ENCODE data around the gene KRT76.

KRT76 gene

DNA sequence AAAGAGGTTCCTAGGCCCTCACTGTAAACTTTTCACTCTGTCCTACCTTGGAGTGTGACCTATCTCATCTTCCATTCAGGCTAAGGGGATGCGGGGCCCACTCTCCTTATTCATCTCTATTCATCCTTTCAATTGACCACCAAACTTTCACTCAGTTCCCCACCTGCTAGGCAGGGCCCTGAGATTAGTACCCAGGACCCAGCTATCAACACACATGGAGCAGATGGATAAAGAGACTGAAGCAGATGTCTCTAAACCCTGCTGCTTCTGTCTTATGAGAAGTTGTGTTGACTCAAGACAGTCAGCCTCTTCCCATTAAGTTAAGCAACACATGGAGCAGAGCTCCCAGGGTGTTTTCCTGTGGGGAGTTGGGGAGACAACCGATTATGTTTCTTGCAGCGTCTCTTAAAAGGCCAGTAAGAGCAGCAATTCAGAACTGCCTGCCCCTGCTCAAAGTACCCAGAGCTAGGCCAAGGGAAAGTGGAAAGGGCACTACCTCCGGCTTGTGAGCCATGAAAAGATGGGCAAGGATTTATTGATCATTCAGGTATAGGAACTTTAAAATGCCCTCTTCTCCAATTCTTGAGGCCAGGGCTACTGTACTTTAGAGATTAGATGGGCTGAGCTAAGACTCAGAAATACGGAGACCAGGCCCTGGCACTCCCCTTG, 10.7 kb downstream of the KRT76 start:
- TF ChIP-seq, protein P1, sequence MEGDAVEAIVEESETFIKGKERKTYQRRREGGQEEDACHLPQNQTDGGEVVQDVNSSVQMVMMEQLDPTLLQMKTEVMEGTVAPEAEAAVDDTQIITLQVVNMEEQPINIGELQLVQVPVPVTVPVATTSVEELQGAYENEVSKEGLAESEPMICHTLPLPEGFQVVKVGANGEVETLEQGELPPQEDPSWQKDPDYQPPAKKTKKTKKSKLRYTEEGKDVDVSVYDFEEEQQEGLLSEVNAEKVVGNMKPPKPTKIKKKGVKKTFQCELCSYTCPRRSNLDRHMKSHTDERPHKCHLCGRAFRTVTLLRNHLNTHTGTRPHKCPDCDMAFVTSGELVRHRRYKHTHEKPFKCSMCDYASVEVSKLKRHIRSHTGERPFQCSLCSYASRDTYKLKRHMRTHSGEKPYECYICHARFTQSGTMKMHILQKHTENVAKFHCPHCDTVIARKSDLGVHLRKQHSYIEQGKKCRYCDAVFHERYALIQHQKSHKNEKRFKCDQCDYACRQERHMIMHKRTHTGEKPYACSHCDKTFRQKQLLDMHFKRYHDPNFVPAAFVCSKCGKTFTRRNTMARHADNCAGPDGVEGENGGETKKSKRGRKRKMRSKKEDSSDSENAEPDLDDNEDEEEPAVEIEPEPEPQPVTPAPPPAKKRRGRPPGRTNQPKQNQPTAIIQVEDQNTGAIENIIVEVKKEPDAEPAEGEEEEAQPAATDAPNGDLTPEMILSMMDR (IDR thresholded peaks at IDR 0.05; ENCODE audit: low read depth, low read length): no peak
- no peak for TF ChIP-seq EZH2phosphoT487 (IDR thresholded peaks at IDR 0.05; ENCODE audit: low read depth)
- no peak overlapping the region for H3K4me3 ChIP-seq (ENCODE audit: low read length)
- no peak overlapping the region for H3K27ac ChIP-seq (ENCODE audit: low read length)
- H3K27me3 ChIP-seq (ENCODE audit: low read depth, low read length): peaks cover 41% of the 10 kb centered on the region
- no peak overlapping the region for H3K4me2 ChIP-seq (ENCODE audit: low read length)
- no peaks in the 10 kb centered on the region for H3K36me3 ChIP-seq (replicated peaks; ENCODE audit: low read depth, low read length)
- no peak overlapping the region for H2AFZ ChIP-seq (ENCODE audit: low read depth, low read length)
- no peak overlapping the region for H3K9ac ChIP-seq (ENCODE audit: low read length)
- no peaks in the 10 kb centered on the region for H3K9me3 ChIP-seq (ENCODE audit: insufficient read depth, low read length)
- no peaks in the 10 kb centered on the region for H4K20me1 ChIP-seq (ENCODE audit: insufficient read depth, low read length)
- no peaks in the 10 kb centered on the region for H3K4me1 ChIP-seq (ENCODE audit: low read length)
- H3K79me2 ChIP-seq (ENCODE audit: low read length): no peaks in the 10 kb centered on the region

DNA sequence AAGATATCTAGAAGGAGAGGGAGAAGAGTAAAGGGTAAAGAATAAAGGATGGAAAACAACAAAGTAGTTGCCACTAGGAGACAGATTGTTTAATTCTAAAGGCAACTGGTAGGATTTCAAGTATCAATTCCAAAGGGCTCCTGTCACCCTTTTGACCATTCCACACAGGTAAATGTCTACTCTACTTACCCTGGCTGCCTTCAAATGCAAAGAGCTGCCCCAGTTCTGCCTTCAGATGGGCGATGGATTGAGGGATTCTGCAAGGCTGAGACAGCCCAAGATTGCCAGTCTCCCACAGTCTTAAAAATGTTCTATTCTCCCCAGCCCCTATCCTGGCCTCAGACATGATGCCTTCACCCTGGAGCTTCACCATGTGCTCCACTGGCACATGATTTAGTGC, 11.4 kb downstream of the KRT76 start:
- H3K36me3 ChIP-seq (replicated peaks; ENCODE audit: low read depth, low read length): no peaks in the 10 kb centered on the region
- no peaks in the 10 kb centered on the region for H4K20me1 ChIP-seq (ENCODE audit: insufficient read depth, low read length)
- no peaks in the 10 kb centered on the region for H3K9me3 ChIP-seq (ENCODE audit: insufficient read depth, low read length)
- no peaks in the 10 kb centered on the region for H3K4me1 ChIP-seq (ENCODE audit: low read length)
- H3K4me3 ChIP-seq (ENCODE audit: low read length): no peak overlapping the region
- no peak overlapping the region for H3K27ac ChIP-seq (ENCODE audit: low read length)
- H3K27me3 ChIP-seq (ENCODE audit: low read depth, low read length): peaks cover 37% of the 10 kb centered on the region
- no peak overlapping the region for H3K9ac ChIP-seq (ENCODE audit: low read length)
- no peaks in the 10 kb centered on the region for H3K79me2 ChIP-seq (ENCODE audit: low read length)
- no peak overlapping the region for H2AFZ ChIP-seq (ENCODE audit: low read depth, low read length)
- no peak overlapping the region for H3K4me2 ChIP-seq (ENCODE audit: low read length)
- TF ChIP-seq, protein P1 (IDR thresholded peaks at IDR 0.05; ENCODE audit: low read depth, low read length): no peak
- no peak for TF ChIP-seq EZH2phosphoT487 (IDR thresholded peaks at IDR 0.05; ENCODE audit: low read depth)

DNA sequence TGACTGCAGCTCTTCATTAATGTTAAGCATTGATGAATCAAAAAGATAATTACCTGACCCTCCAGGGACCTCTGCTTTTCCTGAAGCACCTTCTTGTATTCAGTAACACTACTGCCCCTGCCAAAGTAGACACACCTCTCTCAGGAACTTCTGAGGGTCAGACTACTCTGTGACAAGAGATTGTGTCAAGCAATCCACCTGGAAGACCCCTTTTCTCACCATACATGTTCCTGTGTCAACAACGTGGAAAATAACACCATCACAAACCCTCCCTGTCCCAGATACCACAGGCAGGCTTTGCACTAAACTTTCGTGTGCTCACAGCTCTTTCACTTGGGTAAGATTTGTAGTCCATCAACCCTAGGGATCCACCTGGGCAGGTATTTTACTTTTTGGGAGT, 13.2 kb downstream of the KRT76 start:
- Histone ChIP-seq H3K79me2 (ENCODE audit: low read length) (no peaks in the 10 kb centered on the region), H3K27me3 (ENCODE audit: low read depth, low read length) (peaks cover 49% of the 10 kb centered on the region), H3K4me3 (ENCODE audit: low read length) (no peak overlapping the region), H3K36me3 (replicated peaks; ENCODE audit: low read depth, low read length) (no peaks in the 10 kb centered on the region), H3K4me2 (ENCODE audit: low read length) (no peak overlapping the region), H4K20me1 (ENCODE audit: insufficient read depth, low read length) (no peaks in the 10 kb centered on the region), H3K27ac (ENCODE audit: low read length) (no peak overlapping the region), H3K9ac (ENCODE audit: low read length) (no peak overlapping the region), H2AFZ (ENCODE audit: low read depth, low read length) (no peak overlapping the region), H3K9me3 (ENCODE audit: insufficient read depth, low read length) (no peaks in the 10 kb centered on the region), H3K4me1 (ENCODE audit: low read length) (no peaks in the 10 kb centered on the region)
- TF ChIP-seq, protein P1 (IDR thresholded peaks at IDR 0.05; ENCODE audit: low read depth, low read length): no peak
- no peak for TF ChIP-seq EZH2phosphoT487 (IDR thresholded peaks at IDR 0.05; ENCODE audit: low read depth)

DNA sequence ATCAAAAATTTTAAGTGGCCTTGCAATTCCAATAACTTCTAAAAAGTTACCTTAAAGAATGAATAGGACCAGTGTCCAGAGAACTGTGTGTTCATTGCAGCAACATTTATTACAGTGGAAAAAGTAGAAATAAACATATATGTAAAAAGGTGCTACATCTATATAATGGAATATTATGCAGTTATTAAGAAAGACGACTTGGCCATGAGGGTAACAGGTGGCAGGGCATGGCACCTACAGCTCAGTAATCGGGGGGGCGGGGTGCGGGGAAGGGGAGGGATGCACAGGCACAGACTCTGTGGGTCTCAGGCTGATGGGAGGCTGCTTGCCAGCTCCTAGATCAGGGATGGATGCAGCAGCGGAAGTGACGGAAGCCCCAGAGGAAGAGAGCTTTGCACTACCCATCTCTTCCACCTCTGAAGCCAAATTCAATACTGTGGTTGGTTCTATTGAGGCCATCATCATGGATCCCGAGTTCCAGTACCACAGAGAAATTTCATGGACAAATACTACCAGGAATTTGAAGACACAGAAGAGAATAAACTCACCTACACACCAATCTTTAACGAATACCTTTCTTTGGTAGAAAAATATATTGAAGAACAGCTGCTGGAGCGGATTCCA, 14.0 kb downstream of the KRT76 start:
- Histone ChIP-seq H3K27ac (ENCODE audit: low read length) (no peak overlapping the region), H4K20me1 (ENCODE audit: insufficient read depth, low read length) (no peaks in the 10 kb centered on the region), H3K79me2 (ENCODE audit: low read length) (no peaks in the 10 kb centered on the region), H2AFZ (ENCODE audit: low read depth, low read length) (no peak overlapping the region), H3K36me3 (replicated peaks; ENCODE audit: low read depth, low read length) (no peaks in the 10 kb centered on the region), H3K4me3 (ENCODE audit: low read length) (no peak overlapping the region), H3K9ac (ENCODE audit: low read length) (no peak overlapping the region), H3K4me1 (ENCODE audit: low read length) (no peaks in the 10 kb centered on the region), H3K4me2 (ENCODE audit: low read length) (no peak overlapping the region), H3K9me3 (ENCODE audit: insufficient read depth, low read length) (no peaks in the 10 kb centered on the region), H3K27me3 (ENCODE audit: low read depth, low read length) (peaks cover 56% of the 10 kb centered on the region)
- TF ChIP-seq, protein P1 (IDR thresholded peaks at IDR 0.05; ENCODE audit: low read depth, low read length): no peak
- TF ChIP-seq EZH2phosphoT487 (IDR thresholded peaks at IDR 0.05; ENCODE audit: low read depth): no peak
